BE2C (cell line): ENCODE results near the gene ATXN10.

ENCODE experiments used
- DNase-seq: peaks from one replicate; pipeline ENCODE4 v3.0.0-alpha.2; 2020
- H3K27me3 ChIP-seq: fragments of 250-450 bp; sonication (Bioruptor Pico); 2 replicates; pipeline ENCODE4 v1.5.1; 2020; ENCODE audit warnings: mild to moderate bottlenecking
- H3K36me3 ChIP-seq: fragments of 250-450 bp; sonication (Bioruptor Pico); 2 replicates; pipeline ENCODE4 v1.5.1; 2020; ENCODE audit warnings: mild to moderate bottlenecking
- H3K4me1 ChIP-seq: fragments of 250-450 bp; sonication (Bioruptor Pico); 2 replicates; pipeline ENCODE4 v1.5.1; 2020
- H3K4me3 ChIP-seq: 2 replicates; pipeline ENCODE4 v1.5.1; 2011; ENCODE audit warnings: low read depth, low read length
- H3K9me3 ChIP-seq: fragments of 250-450 bp; sonication (Bioruptor Pico); 2 replicates; pipeline ENCODE4 v1.5.1; 2020
- TF ChIP-seq, protein P1 (sequence below): IDR thresholded peaks from 2 replicates; pipeline ENCODE4 v1.5.1; 2012; ENCODE audit warnings: mild to moderate bottlenecking, low read depth, low read length

Gene ATXN10

DNA sequence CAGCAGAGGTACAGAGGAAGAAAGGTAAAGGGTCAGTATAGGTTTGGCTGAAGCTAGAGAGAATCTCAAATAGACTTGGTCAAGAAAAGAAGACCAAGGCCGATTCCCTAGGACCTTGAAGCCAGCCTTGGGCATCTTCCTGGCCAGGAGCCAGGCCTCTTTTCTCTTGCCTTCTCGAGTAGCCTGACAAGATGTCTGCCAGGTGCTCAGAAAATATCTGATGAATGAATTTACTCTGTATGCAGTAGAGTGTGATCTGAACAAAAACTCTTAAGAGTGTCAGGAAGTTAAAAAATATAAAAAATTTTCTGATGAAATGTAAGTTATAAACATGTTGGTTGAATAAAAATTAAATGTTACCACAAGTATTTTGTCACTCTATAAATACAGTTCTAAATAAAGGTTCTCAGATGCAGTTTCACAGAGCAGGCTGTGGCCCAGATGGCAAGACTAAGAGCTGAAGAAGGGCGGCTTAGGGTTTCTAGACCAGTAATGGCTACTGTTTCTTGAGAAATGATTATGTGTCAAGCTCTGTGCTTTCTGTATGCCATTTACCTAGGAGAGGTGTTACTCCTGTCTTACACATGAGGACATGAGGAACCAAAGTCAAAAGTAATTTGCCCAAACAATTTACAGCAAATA, 98.1 kb downstream of the ATXN10 start:
- Histone ChIP-seq H3K27me3 (no peaks in the 10 kb centered on the region), H3K4me1 (peaks cover 3% of the 10 kb centered on the region), H3K4me3 (no peak overlapping the region), H3K36me3 (peaks cover 5% of the 10 kb centered on the region), H3K9me3 (no peaks in the 10 kb centered on the region)
- DNase-seq: no peak
- TF ChIP-seq, protein P1, sequence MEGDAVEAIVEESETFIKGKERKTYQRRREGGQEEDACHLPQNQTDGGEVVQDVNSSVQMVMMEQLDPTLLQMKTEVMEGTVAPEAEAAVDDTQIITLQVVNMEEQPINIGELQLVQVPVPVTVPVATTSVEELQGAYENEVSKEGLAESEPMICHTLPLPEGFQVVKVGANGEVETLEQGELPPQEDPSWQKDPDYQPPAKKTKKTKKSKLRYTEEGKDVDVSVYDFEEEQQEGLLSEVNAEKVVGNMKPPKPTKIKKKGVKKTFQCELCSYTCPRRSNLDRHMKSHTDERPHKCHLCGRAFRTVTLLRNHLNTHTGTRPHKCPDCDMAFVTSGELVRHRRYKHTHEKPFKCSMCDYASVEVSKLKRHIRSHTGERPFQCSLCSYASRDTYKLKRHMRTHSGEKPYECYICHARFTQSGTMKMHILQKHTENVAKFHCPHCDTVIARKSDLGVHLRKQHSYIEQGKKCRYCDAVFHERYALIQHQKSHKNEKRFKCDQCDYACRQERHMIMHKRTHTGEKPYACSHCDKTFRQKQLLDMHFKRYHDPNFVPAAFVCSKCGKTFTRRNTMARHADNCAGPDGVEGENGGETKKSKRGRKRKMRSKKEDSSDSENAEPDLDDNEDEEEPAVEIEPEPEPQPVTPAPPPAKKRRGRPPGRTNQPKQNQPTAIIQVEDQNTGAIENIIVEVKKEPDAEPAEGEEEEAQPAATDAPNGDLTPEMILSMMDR: no peak

DNA sequence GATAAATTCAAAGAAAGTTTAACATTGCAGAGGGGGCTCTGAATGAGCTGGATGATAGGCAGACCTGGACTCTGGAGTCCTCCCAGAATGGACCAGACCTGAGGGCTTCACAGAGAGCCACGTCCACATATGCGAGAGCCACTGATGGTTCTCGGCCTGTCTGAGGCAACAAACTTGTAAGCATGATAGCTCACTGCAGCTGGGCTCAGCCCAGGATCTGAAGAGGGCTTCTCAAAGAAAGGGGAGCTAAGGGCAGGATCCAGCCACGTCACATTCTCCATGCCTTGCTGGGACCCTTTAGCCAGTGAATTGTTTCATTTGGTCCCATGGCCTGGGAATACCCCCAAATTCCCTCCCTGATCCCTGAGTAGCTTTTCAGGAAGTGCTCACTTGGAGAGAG, 98.9 kb downstream of the ATXN10 start:
- TF ChIP-seq, protein P1: no peak
- Histone ChIP-seq H3K9me3 (no peaks in the 10 kb centered on the region), H3K27me3 (no peaks in the 10 kb centered on the region), H3K4me3 (no peak overlapping the region), H3K4me1 (no peaks in the 10 kb centered on the region), H3K36me3 (peaks cover 5% of the 10 kb centered on the region)
- no peak for DNase-seq

DNA sequence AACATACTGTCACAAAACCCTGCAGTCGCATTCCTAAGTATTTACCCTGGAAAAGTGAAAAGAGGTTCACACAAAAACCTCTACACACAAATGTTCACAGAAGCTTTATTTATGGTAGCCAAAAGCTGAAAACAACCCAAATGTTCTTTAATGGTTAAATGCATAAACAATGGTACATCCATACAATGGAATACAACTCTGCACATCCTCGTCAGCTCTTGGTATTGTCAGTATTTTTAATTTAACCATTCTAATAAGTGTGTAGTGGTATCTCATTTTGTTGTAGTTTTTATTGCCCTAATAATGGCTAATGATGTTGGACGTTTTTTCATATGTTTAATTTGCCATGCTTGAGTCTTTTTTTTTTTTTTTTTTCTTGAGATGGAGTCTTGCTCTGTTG, 99.4 kb downstream of the ATXN10 start:
- TF ChIP-seq, protein P1: no peak
- no peaks in the 10 kb centered on the region for H3K27me3 ChIP-seq
- DNase-seq: no peak
- H3K36me3 ChIP-seq: peaks cover 5% of the 10 kb centered on the region
- H3K4me3 ChIP-seq: no peak overlapping the region
- no peaks in the 10 kb centered on the region for H3K9me3 ChIP-seq
- H3K4me1 ChIP-seq: no peaks in the 10 kb centered on the region

DNA sequence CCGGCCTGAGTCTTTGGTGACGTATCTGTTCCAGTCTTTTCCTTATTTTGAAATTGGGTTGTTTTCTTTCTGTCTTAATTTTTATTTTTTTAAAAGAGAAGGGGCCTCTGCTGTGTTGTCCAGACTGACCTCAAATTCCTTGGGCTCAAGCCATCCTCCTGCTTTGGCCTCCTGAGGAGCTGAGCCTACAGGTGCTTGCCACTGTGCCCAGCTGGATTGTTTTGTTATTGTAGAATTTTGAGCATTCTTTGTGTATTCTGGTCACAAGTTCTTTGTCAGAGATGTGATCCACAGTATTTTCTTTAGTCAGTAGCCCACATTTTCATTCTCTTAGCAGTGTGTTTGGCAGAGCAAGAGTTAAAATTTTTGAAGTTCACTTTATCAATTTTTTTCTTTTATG, 100.1 kb downstream of the ATXN10 start:
- H3K27me3 ChIP-seq: no peaks in the 10 kb centered on the region
- H3K36me3 ChIP-seq: peaks cover 5% of the 10 kb centered on the region; the same call in 1 of the 2 replicates
- no peaks in the 10 kb centered on the region for H3K9me3 ChIP-seq
- TF ChIP-seq, protein P1: no peak
- no peak overlapping the region for H3K4me3 ChIP-seq
- DNase-seq: no peak
- no peaks in the 10 kb centered on the region for H3K4me1 ChIP-seq

DNA sequence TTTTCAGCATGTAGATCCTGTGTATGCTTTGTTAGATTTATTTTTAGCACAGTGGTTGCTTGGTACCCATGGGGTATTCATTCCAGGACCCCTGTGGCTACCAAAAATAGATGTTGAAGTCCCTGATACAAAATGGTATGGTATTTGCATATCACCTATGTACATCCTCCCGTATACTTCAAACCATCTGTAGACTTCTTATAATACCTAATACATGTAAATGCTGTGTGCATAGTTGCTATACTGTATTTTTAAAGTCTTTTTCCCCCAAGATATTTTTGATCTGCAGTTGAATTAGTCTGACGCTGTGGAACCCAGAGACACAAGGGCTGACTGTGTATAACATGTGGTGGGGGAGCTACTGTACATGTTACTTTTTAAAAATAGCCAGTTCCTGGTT, 101.1 kb downstream of the ATXN10 start:
- no peaks in the 10 kb centered on the region for H3K27me3 ChIP-seq
- TF ChIP-seq, protein P1: no peak
- no peaks in the 10 kb centered on the region for H3K9me3 ChIP-seq
- no peaks in the 10 kb centered on the region for H3K4me1 ChIP-seq
- peaks cover 3% of the 10 kb centered on the region; the same call in 1 of the 2 replicates for H3K36me3 ChIP-seq
- DNase-seq: no peak
- H3K4me3 ChIP-seq: no peak overlapping the region

DNA sequence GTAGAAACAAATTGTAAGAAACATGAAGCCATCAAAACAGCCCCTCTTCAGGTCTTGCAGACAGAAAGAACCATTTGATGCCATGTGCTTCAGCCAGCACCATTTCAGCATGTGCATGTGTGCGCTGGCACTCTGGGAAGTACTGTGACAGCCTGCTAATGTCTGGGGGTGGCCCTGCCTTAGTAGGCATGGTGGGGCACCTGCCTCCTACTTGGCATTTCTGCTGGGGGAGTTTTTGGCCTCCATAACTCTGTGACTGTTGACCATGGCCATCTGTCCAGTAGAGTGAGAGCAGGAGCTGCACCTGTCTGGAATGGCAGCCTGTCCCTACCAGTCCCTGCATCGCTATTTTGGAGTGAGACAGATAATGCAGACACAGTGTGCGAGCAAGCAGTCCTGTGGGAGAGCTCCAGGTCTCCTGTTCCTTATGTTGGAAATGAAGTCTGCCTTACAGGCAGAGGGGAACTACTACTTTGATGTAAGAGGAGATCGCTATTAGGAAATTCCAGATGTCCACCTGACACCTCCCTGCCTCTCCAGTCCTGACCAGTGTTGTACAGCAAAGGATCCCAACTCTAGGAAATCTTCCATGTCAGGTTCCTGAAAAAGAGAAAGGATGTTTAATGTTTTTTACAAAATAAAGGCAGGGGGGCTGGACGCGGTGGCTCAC, 102.5 kb downstream of the ATXN10 start:
- Histone ChIP-seq H3K9me3 (no peaks in the 10 kb centered on the region), H3K27me3 (no peaks in the 10 kb centered on the region), H3K36me3 (peaks cover 5% of the 10 kb centered on the region), H3K4me1 (no peaks in the 10 kb centered on the region), H3K4me3 (no peak overlapping the region)
- DNase-seq: no peak
- TF ChIP-seq, protein P1: no peak
